Activated CD4-positive, alpha-beta T cell treated with anti-CD3 and anti-CD28 coated beads, Interleukin-2, Interleukin-4, amounts not matched to agents 100 ng/mL and 50 ng/mL, durations not matched to agents 16 hours and 8 hours (primary cell): ENCODE measurements around the gene SAC3D1.

Source experiments
- DNase-seq: peaks from one replicate; pipeline ENCODE4 v3.0.0-alpha.2; 2020; ENCODE audit warnings: low spot score

SAC3D1 gene

GRCh38 chr11:65087827-65088226 lies 46.8 kb downstream of the SAC3D1 start:
- no peak for DNase-seq

GRCh38 chr11:65089621-65090020 lies 48.6 kb downstream of the SAC3D1 start:
- no peak for DNase-seq

- no peak for DNase-seq
These were observed 49.6 kb downstream of the SAC3D1 start for GRCh38 chr11:65090628-65091027.
